GM12874 (cell line): Measurements from ENCODE around the gene VSTM5.
A peak's percentile ranks its signal among the peaks of the same experiment; 100 is the strongest.

ENCODE experiments used
- TF ChIP-seq, protein P1 (sequence below): IDR thresholded peaks from 2 replicates; pipeline ENCODE4 v1.5.1; 2011; ENCODE audit warnings: low read depth, mild to moderate bottlenecking, control low read depth, low read length, moderate library complexity; ENCODE audit not compliant: insufficient read depth

VSTM5 gene

DNA sequence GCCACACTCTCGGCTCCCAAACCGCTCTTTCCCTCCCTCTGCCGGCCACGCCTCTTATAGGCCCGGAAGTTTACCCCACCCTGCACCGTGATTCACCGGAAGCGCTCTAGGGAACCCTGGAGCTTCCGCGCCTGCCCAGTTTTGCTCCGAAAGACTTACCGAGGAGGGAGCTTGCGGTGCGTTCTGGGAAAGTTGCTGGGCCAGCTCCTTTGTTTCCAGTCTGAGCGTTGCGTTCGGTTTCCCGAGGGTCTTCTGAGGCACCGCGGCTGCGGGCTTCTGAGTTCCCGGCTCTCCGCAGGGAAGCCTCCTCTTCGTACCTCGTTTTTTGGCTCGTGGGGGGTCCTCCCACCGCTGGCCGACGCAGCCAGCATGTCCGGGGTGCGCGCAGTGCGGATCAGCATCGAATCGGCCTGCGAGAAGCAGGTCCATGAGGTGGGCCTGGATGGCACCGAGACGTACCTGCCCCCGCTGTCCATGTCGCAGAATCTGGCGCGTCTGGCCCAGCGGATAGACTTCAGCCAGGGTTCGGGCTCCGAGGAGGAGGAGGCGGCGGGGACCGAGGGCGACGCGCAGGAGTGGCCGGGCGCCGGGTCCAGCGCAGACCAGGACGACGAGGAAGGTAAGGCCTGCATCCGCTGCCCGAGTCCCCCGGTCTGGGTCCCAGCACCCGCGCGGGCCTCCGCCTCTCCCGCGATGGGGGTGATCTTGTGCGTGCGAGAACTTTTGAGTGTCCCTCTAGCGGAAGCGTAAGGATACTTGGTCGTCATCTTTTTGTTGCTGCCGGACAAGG, 66.1 kb downstream of the VSTM5 start, which contains the start of gene MED17:
Gene MED17 (plus strand): TSS at position 138 of the 790 bp plus-strand sequence. CDS start 232 bp downstream, at position 370.
- TF ChIP-seq, protein P1, sequence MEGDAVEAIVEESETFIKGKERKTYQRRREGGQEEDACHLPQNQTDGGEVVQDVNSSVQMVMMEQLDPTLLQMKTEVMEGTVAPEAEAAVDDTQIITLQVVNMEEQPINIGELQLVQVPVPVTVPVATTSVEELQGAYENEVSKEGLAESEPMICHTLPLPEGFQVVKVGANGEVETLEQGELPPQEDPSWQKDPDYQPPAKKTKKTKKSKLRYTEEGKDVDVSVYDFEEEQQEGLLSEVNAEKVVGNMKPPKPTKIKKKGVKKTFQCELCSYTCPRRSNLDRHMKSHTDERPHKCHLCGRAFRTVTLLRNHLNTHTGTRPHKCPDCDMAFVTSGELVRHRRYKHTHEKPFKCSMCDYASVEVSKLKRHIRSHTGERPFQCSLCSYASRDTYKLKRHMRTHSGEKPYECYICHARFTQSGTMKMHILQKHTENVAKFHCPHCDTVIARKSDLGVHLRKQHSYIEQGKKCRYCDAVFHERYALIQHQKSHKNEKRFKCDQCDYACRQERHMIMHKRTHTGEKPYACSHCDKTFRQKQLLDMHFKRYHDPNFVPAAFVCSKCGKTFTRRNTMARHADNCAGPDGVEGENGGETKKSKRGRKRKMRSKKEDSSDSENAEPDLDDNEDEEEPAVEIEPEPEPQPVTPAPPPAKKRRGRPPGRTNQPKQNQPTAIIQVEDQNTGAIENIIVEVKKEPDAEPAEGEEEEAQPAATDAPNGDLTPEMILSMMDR, result peak; percentile 44

DNA sequence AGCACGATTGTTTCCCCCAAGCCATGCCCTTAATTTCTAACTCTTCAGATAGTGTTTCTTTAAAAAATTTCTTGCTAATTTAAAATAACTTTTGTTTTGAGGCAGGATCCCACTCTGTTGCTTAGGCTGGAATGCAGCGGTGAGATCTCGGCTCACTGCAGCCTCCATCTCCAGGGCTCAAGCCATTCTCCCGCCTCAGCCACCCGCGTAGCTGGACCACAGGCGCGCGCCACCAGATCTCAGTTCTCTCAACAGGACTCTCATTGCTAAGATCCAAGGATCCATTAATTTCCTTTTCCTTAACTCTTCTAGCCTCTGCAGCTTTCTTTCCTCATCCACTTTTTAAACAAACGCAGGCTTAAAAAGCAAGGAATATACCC, 66.7 kb downstream of the VSTM5 start:
- TF ChIP-seq, protein P1, result no peak

DNA sequence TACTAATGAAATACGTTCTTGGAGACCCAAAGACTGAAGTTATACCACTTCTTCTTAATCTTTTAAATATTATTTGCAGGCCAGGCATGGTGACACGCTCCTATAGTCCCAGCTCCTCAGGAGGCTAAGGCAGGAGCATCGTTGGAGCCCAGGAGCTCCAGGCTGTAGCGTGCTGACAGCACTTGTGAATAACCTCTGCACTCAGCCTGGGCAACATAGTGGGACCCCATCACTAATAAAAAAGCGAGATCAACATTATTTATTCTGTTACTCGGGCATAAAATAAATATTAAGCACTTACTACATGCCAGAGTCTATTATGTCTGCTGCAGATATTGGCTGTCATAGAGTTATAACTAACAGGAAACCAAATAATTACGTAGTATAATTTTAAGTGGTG, 67.1 kb downstream of the VSTM5 start:
- TF ChIP-seq, protein P1, result no peak

DNA sequence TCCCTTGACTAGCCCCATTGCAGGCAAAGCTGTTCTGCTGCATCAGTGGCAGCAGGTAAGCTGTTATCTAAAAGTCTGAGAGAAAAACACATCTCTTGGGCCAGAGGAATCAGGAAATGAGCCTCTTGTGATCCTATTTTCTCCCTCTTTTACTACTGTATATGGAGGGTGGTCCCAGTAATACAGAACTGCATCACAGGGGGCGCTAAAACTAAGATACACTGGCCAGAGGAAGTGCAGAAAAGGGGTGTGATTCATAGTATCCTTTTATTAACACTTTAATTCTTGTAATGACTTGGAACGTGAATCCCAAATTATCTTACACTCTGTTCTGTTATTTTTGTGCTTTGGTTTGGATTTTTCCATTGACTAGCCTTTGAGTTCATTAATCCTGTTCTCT, 75.1 kb downstream of the VSTM5 start:
- TF ChIP-seq, protein P1, result 0 out of 2 replicates have a peak, but pooled peaks have one; percentile 21

DNA sequence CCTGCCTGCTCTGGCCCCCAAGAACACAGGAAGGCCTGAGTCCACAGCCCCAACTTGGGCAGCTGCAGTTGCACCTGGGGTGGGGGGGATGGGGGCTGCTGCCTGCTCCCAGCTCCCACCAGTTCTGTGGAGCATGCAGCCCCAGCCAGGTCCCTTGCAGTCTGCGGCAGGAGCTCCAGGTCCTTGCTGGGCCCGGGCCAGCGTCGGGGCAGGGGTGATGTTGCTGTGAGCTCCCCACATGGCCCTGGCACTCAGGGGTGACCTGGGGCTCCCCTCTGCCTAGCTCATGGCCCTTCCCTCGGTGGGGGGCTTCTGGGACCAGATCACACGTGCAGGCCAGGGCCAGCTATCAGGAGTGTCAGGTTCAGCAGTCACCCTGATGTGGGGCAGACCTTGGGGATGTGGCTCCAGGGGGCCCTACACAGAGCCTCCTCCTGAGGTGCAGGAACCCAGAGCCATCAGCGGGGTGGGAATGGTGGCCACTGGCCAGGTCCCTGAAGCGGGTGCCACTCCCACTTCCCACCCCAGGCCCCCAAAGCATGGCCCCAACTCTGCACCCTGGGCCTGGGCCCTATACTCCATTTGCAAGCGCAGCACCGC, 76.7 kb downstream of the VSTM5 start:
- TF ChIP-seq, protein P1, result no peak

DNA sequence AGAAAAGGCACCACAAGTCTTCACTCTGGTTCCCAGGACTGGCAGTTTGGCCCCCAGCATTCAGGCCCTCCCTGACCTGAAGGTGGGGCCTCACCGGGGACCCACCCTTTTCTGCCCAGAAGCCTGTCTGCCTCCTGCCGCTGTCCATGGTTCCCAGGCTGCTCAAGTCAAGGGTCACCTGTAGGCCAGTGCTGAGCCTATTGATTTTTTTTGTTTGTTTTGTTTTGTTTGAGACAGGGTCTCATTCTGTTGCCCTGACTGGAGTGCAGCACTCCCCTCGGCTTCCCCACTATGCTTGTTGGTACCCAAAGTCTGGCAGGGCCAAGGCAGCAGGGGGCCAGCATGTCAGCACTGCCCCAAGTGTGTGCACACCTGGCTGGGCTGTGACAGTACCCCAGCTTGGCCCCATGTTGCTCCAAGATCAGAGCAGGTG, 77.4 kb downstream of the VSTM5 start:
- TF ChIP-seq, protein P1, result no peak

DNA sequence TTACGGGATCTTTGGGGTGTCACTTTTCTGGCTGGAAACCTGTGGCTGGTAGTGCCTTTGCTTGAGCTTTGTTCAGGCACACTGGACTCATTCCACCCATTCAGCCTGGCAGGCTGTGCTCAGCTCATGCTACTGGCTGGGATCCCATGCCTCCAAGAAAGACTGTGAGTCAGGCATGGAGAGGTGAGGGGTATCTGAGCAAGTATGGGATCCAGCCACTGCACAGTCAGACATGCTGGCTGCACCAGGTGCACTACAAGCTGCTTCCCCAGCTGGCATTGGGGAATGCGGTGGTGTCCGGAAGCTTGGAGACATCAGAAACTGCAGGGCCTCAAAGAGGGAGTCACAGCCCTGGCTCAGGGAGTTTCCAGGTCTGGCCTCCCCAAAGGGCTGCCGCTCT, 78.3 kb downstream of the VSTM5 start:
- TF ChIP-seq, protein P1, result no peak
